Stimulated activated naive CD4-positive, alpha-beta T cell (primary cell): Measurements from ENCODE around the gene DDX5.

ENCODE experiments used
- DNase-seq, 6 experiments: peaks; one replicate each; lab custom pipeline; 2025; lab: John Stamatoyannopoulos, UW

Gene DDX5

GRCh38 chr17:64506201-64506575, at the start of gene DDX5:
TSS of gene DDX5 (minus strand) at chr17:64506289. CDS start at chr17:64506119, 170 bp downstream.
- DNase-seq, result peak; percentile 100

GRCh38 chr17:64555281-64555680, 49.2 kb upstream of the DDX5 start:
- DNase-seq, result no peak

GRCh38 chr17:64554028-64554637, 48.0 kb upstream of the DDX5 start:
- DNase-seq, result no peak

- DNase-seq, result no peak
Measured at GRCh38 chr17:64551461-64551860, 45.4 kb upstream of the DDX5 start.

- DNase-seq, result no peak
Measured at GRCh38 chr17:64547319-64547718, 41.2 kb upstream of the DDX5 start.

- DNase-seq, result no peak
Measured at GRCh38 chr17:64546716-64547115, 40.6 kb upstream of the DDX5 start.

- DNase-seq, result no peak
Measured at GRCh38 chr17:64544742-64545141, 38.7 kb upstream of the DDX5 start.

GRCh38 chr17:64540118-64540776, 34.2 kb upstream of the DDX5 start:
- no peak for DNase-seq

- no peak for DNase-seq
Measured at GRCh38 chr17:64538508-64539130, 32.5 kb upstream of the DDX5 start.

GRCh38 chr17:64537488-64537887, 31.4 kb upstream of the DDX5 start:
- no peak for DNase-seq

- DNase-seq, result no peak
Measured at GRCh38 chr17:64536913-64537312, 30.8 kb upstream of the DDX5 start.

- no peak for DNase-seq
Measured at GRCh38 chr17:64535357-64535756, 29.3 kb upstream of the DDX5 start.

- DNase-seq, result no peak
Measured at GRCh38 chr17:64534187-64534586, 28.1 kb upstream of the DDX5 start.

GRCh38 chr17:64533784-64534183, 27.7 kb upstream of the DDX5 start:
- DNase-seq, result no peak

GRCh38 chr17:64532409-64532808, 26.3 kb upstream of the DDX5 start:
- DNase-seq, result no peak

- DNase-seq, result no peak
Measured at GRCh38 chr17:64531955-64532371, 25.9 kb upstream of the DDX5 start.

- DNase-seq, result no peak
Measured at GRCh38 chr17:64529221-64529620, 23.1 kb upstream of the DDX5 start.

- DNase-seq, result no peak
Measured at GRCh38 chr17:64527914-64528313, 21.8 kb upstream of the DDX5 start.

- no peak for DNase-seq
Measured at GRCh38 chr17:64520359-64520758, 14.3 kb upstream of the DDX5 start.

GRCh38 chr17:64519601-64520000, 13.5 kb upstream of the DDX5 start:
- no peak for DNase-seq

- DNase-seq, result no peak
Measured at GRCh38 chr17:64515829-64516228, 9.7 kb upstream of the DDX5 start.

GRCh38 chr17:64515419-64515818, 9.3 kb upstream of the DDX5 start:
- no peak for DNase-seq

GRCh38 chr17:64509179-64509578, 3.1 kb upstream of the DDX5 start:
- no peak for DNase-seq

GRCh38 chr17:64508683-64509082, 2.6 kb upstream of the DDX5 start:
- no peak for DNase-seq
